HG03066 (cell line): ENCODE measurements around the gene MORN2.
A peak's percentile ranks its signal among the peaks of the same experiment; 100 is the strongest.
"Not testable (repeated sequence)": the region's sequence is repeated elsewhere in the genome, so short reads cannot be mapped to it uniquely, and the experiment has no call there.

Source experiments
- ATAC-seq: cut with Tn5 transposase; IDR thresholded peaks from one replicate; pipeline ENCODE4 v1.9.1; 2021; ENCODE audit warnings: low read depth; ENCODE audit not compliant: unreplicated experiment

Gene MORN2

DNA sequence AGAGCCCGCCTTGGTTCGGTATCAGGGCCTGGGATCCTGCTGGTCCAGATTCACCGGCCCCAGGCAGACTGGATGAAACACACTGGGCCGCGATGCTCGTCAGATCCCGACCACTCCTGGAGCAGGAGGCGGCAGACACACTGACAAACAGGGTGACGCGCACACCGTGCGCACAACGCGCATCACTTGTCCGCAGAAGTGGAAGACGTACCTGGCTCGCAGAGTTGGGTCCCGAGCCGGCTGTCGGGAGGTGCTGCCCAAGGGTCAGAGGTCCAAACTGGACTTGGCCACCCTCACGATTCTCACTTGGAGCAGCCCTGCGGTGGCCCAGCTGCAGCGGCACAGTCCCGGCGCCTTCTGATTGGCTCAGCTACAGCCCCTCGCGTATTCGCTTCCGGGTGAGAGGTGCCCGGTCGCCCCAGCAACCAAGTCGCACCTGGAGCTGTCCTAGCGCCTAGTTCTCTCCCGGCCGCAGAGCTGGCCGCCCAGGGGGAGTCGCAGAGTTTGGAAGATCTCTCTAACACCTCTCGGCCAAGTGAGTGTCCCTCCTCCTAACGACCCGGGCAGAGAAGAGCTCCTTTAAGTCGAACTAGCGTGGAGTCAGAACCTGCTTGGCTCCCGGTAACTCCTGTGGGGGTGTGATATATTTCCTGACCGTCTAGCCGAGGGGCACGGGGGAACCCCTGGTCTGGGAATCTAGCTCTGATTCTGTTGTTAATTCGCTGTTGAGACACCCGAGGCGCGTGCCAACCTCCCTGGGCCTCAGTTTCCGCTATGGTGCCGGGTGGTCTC lies at the start of gene MORN2, which contains the start of gene DHX57:
MORN2 (plus strand) TSS at position 401 of the 792 bp plus-strand sequence.
DHX57 (minus strand) TSS at position 359 of the 792 bp plus-strand sequence. CDS start 7,529 bp downstream, outside the sequence.
- peak; percentile 100 for ATAC-seq

DNA sequence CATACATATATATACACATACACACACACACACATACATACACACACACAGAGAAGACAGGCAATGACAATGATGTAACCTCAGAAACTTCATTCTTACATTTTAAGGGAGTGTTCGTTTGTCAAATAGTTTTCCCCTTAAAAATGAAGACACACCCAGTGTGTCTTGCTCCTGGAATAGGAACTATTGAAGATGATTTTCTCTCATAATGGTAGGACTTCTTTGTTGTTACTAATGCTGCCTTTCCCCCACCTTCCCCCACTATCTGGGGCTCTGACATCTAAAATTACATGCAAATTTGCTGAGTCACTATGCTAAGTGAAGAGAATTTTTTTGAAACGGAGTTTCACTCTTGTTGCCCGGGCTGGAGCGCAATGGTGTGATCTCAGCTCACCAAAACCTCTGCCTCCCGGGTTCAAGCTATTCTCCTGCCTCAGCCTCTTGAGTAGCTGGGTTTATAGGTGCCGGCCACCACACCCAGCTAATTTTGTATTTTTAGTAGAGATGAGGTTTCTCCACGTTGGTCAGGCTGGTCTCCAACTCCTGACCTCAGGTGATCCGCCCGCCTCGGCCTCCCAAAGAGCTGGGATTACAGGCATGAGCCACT lies 48.1 kb upstream of the MORN2 start:
- not testable (repeated sequence) for ATAC-seq

DNA sequence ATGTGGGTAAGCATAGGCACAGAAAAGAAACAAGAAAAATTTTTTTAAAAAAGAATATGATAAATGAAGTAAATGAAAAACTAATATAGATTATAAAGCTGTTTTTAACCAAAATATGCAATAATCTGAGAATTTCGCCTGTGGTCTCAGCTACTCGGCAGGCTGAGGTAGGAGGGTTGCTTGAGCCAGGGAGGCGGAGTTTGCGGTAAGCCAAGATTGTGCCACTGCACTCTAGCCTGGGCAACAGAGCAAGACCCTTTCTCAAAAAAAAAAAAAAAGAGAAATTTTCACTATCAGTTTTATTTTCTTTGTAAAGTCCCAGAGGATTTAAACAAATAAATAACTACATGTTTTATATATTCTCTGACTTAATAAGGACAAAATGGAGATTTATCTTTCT lies 47.3 kb upstream of the MORN2 start:
- ATAC-seq, result no peak

DNA sequence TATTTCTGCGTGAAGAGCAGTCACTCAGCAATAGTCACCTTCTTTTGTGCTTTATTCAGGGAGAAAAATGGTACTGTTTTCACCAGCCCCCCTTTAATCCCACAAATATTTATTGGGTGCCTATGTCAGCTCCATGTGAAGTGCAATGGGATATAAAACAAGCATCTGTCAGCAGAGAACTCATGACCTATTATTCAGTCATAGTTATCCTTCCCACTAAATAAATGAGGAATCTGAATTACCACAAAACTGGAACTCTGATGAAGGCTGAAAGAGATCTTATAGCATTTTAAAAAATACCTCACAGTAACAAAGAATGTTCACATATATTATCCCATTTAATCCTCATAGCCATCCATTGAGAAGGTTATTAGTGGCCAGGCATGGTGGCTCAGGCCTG lies 45.8 kb upstream of the MORN2 start:
- ATAC-seq, result no peak

DNA sequence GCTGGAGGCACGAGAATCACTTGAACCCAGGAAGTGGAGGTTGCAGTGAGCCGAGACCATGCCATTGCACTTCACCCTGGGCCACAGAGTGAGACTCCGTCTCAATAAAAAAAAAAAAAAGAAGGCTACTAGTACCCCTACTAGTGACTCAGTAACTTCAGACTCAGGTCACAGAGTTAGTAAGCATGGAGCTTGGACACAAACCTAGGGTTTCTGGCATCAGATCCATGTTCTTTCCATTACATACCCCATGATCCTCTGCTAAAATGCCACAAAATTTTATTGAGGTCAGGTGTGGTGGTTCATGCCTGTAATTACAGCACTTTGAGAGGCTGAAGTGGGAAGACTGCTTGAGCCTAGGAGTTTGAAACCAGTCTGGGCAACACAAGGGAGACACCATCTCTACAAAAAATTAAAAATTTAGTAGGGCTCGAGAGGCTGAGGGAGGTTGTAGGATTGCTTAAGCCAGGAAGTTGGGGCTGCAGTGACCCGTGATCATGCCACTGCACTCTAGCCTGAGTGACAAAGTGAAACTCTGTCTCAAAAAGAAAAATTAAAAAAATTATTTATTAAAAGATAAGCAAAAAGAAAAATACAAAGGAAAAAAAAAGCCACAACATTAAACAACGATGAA lies 45.1 kb upstream of the MORN2 start:
- no peak for ATAC-seq

DNA sequence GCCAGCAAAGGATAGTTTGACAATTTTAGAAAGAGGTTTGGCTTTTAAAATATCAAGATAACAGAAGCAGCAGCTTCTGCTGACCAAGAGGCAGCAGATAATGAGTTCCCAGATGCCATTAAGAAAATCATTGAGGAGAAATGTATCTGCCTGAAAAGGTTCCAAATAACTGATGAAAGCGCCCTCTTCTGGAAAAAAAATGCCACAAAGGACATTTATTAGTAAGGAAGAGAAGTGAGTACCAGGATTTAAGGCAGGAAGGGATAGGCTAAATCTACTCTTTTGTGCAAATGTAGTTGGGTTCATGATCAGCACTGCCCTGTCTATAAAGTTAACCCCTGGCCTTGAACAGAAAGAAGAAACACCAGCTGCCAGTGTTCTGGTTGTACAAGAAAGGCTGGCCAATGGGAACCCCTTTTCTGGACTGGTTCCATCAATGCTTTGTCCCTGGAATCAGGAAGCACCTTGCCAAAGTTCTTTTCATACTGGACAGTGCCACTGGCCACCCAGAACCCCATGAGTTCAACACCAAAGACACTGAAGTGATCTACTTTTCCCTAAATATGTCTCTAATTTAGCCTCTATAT lies 40.7 kb upstream of the MORN2 start:
- ATAC-seq, result no peak

DNA sequence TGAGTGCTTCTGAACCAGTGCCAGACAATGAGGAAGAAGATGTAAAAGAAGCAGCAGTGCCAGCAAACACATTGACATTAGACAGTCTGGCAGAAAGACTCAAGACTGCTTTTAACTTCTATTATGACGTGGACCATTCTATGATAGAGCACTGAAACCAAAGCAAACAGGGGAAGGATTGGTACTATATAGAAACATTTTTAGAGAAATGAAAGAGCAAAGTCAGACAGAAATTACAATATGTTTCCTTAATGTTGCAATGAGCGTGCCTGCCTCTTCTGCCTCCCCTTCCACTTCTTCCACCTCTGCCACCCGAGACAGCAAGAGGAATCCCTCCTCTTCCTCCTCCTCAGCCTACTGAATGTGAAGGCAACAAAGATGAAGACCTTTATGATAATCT lies 39.8 kb upstream of the MORN2 start:
- peak; percentile 96 for ATAC-seq

DNA sequence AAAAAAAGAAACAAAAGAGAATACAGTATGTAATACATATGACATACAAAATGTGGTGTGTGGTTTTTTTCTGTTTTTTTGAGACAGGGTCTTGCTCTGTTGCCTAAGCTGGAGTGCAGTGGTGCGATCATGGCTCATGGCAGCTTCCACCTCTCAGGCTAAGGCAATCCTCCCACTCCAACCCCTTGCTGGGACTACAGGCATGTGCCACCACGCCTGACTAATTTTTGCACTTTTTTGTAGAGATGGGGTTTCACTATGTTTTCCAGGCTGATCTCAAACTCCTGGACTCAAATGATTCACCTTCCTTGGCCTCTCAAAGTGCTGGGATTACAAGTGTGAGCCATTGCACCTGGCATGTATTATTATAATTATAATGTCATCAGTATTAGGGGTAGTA lies 39.0 kb upstream of the MORN2 start:
- no peak for ATAC-seq

DNA sequence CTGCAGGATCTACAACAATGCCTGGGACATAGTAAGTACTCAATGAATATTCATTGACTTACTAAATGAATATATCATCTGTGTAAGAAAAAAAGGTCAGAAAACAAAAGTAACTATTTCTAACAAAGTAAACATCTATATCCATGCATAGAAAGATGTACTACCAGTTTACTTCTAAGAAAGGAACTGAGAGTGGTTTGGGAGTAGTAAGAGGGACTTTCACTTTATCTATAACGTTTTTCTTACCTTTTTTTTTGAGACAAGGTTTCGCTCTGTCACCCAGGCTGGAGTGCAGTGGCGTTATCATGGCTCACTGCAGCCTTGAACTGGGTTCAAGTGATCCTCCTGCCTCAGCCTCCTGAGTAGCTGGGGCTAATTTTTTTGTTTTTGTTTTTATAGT lies 25.7 kb upstream of the MORN2 start:
- ATAC-seq, result peak; percentile 97

DNA sequence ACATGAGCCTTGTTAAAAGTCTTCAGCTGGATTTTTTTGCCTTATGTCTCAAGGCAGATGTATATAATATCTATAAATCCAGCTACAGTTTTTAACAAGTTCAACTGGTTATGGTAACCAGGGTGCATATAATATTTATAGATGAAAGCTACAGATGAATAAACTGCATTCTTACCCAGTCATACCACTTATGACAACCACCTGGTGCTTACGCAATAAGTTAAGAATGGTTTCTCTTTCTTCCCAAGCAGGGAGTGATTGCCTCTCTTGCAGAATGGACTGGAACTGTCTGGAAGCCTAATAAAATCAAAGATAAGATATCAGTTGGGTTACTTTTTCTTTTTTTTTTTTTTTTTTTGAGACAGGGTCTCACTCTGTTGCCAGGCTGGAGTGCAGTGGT lies 19.6 kb upstream of the MORN2 start:
- ATAC-seq, result no peak

DNA sequence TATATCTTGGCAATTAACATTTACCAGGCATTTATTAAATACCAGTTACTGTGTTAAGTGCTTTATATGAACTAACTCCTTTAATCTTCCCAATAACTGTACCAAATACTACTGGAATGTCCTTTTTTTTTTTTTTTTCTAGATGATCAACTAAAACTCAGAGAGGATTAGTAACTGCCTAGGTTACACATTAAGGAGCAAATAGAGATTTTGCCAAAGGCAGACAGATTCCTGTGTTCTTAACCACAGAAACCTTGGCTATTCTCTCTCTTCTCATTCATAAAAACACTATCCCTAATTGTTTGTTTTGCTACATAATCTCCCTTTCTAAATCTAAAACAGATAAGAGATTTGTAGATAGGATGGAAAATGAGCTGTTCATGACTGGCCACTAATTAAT lies 13.3 kb upstream of the MORN2 start:
- ATAC-seq, result no peak

DNA sequence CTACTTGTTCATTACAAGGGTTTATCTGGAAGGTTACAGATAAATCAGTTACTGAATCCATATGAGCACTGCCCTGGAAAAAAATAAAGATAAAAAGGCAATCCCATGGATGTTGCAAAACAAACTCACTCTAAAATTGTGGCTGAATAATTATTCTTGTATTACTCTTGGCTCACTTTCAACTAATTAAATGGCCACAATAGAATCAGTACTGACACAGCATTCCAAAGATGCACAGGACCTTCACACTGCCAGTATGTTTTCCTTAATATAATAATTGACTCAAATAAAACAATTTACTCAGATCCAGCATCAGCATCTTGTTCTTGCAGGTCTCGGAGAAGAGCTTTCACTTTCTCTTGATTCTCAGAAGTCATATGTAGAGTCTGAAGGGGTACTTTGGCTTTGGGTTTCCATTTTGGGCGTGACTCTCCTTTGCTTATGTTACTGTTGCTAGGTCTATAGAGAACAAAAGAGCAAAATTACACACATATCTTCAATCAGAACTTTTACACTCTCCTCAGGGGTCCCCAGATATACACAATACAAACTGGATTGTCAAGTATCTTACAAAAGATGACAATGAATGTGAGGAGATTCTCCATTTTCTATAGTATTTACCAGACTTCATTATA lies 12.6 kb upstream of the MORN2 start:
- ATAC-seq, result no peak

DNA sequence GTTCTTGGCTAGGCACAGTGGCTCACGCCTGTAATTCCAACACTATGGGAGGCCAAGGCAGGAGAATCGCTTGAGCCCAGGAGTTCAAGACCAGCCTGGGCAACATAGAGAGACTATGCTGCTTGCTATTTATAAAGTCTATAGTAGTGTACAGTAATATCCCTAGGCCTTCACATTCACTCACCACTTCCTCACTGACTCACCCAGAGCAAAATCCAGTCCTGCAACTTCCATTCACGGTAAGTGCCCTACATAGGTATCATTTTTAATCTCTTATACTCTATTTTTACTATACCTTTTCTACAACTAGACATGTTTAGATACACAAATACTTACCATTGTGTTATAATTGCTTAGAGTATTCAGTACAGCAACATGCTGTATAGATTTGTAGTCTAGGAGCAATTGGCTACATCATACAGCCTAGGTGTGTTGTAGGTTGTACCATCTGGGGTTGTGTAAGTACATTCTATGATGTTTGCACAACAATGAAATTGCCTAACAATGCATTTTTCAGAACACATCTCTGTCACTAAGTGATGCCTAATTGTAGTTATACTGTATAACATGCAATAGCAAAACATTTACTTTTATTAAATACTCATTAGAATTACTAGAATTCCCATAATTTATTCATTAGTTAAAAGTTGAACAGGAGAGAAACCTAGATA lies 8.9 kb upstream of the MORN2 start:
- no peak for ATAC-seq

DNA sequence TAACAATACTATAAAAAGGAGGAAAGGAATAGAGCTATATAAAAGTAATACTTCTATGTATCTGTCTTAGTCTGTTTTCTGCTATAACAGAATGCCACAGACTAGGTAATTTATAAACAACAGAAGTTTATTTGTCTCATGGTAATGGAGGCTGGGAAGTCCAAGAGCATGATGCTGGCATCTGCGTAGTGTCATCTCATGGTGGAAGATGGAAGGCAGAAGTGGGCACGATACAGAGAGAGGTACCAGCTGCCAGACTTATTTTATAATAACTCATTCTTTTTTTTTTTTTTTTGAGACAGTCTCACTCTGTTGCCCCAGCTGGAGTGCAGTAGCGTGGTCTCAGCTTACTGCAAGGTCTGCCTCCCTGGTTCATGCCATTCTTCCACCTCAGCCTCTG lies 4.3 kb upstream of the MORN2 start:
- ATAC-seq, result no peak

DNA sequence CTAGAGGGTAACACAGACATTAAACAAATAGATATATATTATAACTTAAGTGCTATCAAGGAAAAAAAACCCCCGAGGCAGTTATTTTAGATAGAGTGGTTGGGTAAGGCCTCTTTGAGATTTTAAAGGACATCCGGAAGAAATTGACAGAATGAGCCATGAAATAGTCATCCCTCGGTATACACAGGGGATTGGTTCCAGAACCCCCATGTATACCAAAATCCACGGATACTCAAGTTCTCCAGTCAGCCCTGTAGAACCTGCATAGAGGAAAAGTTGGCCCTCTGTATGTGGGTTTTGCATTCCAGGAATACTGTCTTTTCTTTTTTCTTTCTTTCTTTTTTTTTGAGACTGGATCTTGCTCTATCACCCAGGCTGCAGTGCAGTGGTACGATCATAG lies 2.0 kb upstream of the MORN2 start:
- ATAC-seq, result no peak

DNA sequence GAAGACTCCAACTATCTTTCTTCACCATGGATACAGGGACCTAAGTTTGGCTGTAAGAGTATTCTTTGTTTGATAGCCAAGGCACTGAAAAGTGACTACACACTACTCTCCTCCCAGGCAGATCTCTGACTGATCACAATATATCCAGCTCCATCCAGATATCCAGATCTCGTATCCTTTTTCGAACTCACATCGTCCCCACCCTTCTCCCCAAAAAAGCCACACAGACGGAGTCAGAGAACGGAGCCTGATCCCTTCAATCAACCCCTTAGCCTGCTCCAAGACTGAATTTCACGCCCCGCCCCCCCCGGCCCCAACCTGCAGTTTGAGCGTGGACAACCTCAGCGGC lies 575 bp upstream of the MORN2 start:
- no peak for ATAC-seq

DNA sequence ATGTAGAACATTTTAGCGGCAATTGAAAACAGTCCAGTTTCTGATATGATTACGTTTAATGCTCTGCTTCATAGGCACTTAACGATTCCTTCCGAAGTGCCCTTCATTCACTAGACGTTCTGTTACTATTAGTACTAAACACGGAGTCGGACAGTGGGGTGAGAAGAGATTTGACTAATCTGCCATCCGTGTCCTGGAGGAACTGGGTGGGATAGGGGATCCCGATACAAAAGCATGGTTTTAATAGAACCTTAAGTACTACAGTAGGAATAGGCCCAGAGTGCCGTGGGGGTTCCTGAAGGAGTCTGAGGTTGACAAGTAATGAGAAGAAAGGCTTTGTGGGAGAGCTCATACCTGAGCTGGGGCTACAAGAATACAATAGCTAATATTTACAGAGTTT lies 631 bp downstream of the MORN2 start:
- ATAC-seq, result no peak

DNA sequence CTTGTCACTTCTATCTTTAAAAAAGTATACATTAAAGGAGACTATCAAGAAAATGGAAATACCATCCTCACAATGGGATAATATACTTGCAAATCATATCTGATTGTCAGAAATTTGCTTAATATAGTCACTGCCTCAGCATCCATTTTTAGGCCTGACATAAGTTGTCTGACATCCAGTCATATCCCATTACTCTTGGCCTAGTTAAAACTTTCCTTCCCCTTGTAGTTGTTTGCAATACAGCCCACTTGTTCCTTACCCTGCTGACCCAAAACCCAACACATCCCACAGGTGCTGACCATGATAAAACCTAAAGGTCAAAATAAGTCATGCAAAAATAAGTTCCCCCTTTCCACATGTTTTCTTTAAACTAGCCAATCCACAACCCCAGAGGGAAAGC lies 10.3 kb downstream of the MORN2 start:
- ATAC-seq, result no peak

DNA sequence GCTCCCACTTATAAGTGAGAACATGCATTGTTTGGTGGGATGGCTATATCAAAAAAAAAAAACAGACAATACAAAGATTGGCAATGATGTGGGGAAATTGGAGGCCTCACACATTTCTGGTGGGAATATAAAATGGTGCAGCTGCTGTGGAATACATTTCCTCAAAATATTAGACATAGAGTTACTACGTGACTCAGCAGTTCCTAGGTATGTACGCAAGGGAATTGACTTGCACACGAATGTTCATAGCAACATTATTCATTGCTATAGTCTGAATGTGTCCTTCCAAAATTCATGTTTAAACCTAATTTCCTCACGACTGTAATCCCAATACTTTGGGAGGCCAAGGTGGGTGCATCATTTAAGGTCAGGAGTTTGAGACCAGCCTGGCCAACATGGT lies 11.6 kb downstream of the MORN2 start:
- ATAC-seq, result no peak

DNA sequence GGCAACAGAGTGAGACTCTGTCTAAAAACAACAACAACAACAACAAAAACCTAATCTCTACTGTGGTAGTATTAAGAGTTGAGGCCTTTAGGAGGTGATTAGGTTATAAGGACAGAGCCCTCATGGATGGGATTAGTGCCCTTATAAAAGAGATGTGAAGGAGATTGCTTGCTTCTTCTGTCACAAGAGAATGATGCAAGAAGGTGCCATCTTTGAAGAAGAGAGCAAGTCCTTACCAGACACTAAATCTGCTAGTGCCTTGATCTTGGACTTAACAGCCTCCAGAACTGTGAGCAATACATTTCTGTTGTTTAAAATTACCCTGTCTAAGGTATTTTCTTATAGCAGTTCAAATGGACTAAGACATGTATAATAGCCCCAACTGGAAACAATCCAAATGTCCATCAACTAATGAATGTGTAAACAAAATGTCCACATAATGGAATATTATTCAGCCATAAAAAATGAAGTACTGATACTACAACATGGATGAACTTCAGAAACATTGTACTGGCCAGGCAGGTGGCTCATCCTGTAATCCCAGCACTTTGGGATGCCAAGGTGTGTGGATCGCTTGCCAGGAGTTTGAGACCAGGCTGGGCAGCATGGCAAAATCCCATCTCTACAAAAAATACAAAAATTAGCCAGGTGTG lies 12.3 kb downstream of the MORN2 start:
- ATAC-seq, result no peak
